GM21619 (cell line): Measurements from ENCODE around the gene DNLZ.

Experiments
- ATAC-seq: cut with Tn5 transposase; IDR thresholded peaks from one replicate; pipeline ENCODE4 v1.9.1; 2021; ENCODE audit not compliant: unreplicated experiment

The DNLZ gene

GRCh38 chr9:136333486-136333885 is 30.1 kb downstream of the DNLZ start:
- ATAC-seq: no peak

- ATAC-seq: no peak
Measured at GRCh38 chr9:136333045-136333444, 30.5 kb downstream of the DNLZ start.

- no peak for ATAC-seq
Measured at GRCh38 chr9:136332482-136332983, 31.0 kb downstream of the DNLZ start.

GRCh38 chr9:136331556-136332481 is 31.7 kb downstream of the DNLZ start:
- ATAC-seq: no peak

- ATAC-seq: no peak
Measured at GRCh38 chr9:136331030-136331429, 32.5 kb downstream of the DNLZ start.

GRCh38 chr9:136330406-136330990 is 33.0 kb downstream of the DNLZ start:
- ATAC-seq: no peak

GRCh38 chr9:136329636-136330405 is 33.7 kb downstream of the DNLZ start:
- no peak for ATAC-seq

GRCh38 chr9:136329211-136329627 is 34.3 kb downstream of the DNLZ start:
- no peak for ATAC-seq

GRCh38 chr9:136328622-136329041 is 34.9 kb downstream of the DNLZ start:
- ATAC-seq: no peak

GRCh38 chr9:136328011-136328621 is 35.4 kb downstream of the DNLZ start:
- ATAC-seq: no peak

- no peak for ATAC-seq
Measured at GRCh38 chr9:136327304-136327974, 36.1 kb downstream of the DNLZ start, which contains the start of gene GPSM1. TSS of gene GPSM1 (plus strand) at chr9:136327539. CDS start at chr9:136327696, 157 bp downstream.

- no peak for ATAC-seq
Measured at GRCh38 chr9:136326761-136327303, 36.7 kb downstream of the DNLZ start.

GRCh38 chr9:136326061-136326760 is 37.3 kb downstream of the DNLZ start:
- ATAC-seq: no peak

- no peak for ATAC-seq
Measured at GRCh38 chr9:136325358-136325757, 38.2 kb downstream of the DNLZ start.

GRCh38 chr9:136324501-136325300 is 38.8 kb downstream of the DNLZ start:
- no peak for ATAC-seq

GRCh38 chr9:136323371-136323789 is 40.2 kb downstream of the DNLZ start:
- no peak for ATAC-seq

GRCh38 chr9:136322756-136323330 is 40.7 kb downstream of the DNLZ start:
- no peak for ATAC-seq

GRCh38 chr9:136321561-136321960 is 42.0 kb downstream of the DNLZ start:
- no peak for ATAC-seq
